Measurements from ENCODE around the gene DCP2. TPM values are rescaled to one million over a fixed set of nuclear protein-coding genes. Genes with fewer than 3 reads are reported as not detected.

Gene DCP2
- total RNA-seq, 4 donors from 2014 or later: 11.3 to 45.5 (median 23.0) TPM

- TF ChIP-seq POLR2A (IDR thresholded peaks at IDR 0.05) (no peak), POLR2AphosphoS5 (IDR thresholded peaks at IDR 0.05) (no peak)
- 95% methylated on average over 4 of the region's 4 CpGs for WGBS
- no peak for DNase-seq (ENCODE audit: low spot score in 2 of 2)
- H3K27me3 ChIP-seq: no peaks in the 10 kb centered on the region
- H3K4me1 ChIP-seq: peaks cover 28% of the 10 kb centered on the region
- no peak overlapping the region for H3K27ac ChIP-seq
- no peak overlapping the region for H3K4me3 ChIP-seq
- peaks cover 36% of the 10 kb centered on the region for H3K36me3 ChIP-seq
- H3K9me3 ChIP-seq: no peaks in the 10 kb centered on the region
Measured at GRCh38 chr5:113060408-113061025, 83.9 kb downstream of the DCP2 start.

DNA sequence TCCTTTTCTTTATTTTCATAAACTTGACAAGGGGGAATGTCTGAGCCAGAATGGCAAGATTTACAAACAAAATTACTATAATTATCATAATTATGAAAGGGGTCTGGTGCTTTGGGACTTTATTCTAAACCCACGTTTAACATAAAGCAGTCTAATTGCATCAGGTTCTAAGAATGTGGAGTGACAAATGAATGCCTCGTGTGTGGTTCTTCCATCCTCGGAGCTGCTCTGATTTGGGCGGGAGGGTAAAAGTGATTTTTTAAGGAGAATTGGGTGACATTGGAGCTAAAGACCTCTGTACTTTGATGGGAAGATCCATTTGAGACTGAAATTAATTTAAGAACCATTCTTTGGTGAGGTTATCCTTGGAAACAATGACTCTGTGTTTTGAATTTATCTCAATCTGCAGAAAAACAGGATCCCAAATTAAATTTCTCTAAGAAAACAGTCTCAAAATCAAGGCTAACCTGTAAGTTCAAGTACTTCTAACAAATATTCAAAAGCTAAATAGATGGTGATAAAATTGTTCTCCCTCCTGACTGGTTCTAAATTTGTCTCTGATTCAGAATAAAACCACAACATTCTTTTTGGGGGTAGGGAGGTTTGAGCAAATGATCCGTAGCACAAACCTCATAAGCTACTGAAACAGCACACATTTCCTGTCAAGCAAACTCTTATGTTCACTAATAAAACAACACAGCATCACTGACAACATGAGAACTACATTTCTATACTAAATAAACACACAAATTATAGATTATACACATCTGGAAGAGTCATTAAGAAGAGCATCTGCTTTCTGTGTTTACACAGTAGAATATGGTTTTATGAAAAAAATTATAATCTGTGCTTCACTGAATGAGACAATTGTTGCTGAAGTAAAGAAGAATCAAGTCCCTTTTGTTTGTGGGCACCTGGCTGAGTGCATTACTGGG lies 85.5 kb downstream of the DCP2 start:
- Histone ChIP-seq H3K4me3 (no peak overlapping the region), H3K9me3 (no peaks in the 10 kb centered on the region), H3K4me1 (peaks cover 25% of the 10 kb centered on the region), H3K27me3 (no peaks in the 10 kb centered on the region), H3K27ac (no peak overlapping the region), H3K36me3 (peaks cover 44% of the 10 kb centered on the region)
- TF ChIP-seq CTCF (IDR thresholded peaks at IDR 0.05) (no peak), POLR2A (IDR thresholded peaks at IDR 0.05) (no peak), EP300 (IDR thresholded peaks at IDR 0.05) (no peak), POLR2AphosphoS5 (IDR thresholded peaks at IDR 0.05) (no peak)
- WGBS: 78% methylated on average over 5 of the region's 5 CpGs
- no peak for DNase-seq (ENCODE audit: low spot score in 2 of 2)

GRCh38 chr5:113062869-113063508 lies 86.4 kb downstream of the DCP2 start:
- H3K27me3 ChIP-seq: no peaks in the 10 kb centered on the region
- DNase-seq (ENCODE audit: low spot score in 2 of 2): no peak
- peaks cover 51% of the 10 kb centered on the region for H3K36me3 ChIP-seq
- no peak overlapping the region for H3K4me3 ChIP-seq
- peaks cover 17% of the 10 kb centered on the region for H3K4me1 ChIP-seq
- WGBS: 82% methylated on average over 6 of the region's 6 CpGs
- H3K27ac ChIP-seq: no peak overlapping the region
- no peak for TF ChIP-seq CTCF (IDR thresholded peaks at IDR 0.05)
- TF ChIP-seq POLR2AphosphoS5 (IDR thresholded peaks at IDR 0.05): no peak
- TF ChIP-seq EP300 (IDR thresholded peaks at IDR 0.05): no peak
- TF ChIP-seq POLR2A (IDR thresholded peaks at IDR 0.05): no peak
- no peaks in the 10 kb centered on the region for H3K9me3 ChIP-seq

DNA sequence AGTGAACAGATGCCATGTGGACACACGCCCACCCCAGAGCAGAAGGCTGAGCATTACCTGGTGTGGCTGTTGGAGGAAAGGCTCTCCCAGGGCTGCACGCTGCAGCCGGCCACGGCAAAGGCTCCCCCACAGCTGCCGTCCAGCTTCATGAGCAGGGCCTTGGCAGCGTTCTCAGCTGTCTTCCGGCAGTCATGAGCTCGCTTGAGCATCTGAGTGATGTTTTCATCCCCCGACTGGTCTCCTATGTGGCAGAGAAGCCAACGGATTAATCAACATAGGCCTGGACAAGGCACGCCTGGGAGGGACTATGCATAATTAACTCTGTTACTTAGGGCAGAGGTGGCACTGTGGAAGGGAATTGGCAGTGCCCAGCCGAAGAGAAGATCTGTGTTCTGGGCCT lies 87.3 kb downstream of the DCP2 start:
- no peaks in the 10 kb centered on the region for H3K27me3 ChIP-seq
- peaks cover 10% of the 10 kb centered on the region for H3K4me1 ChIP-seq
- peaks cover 59% of the 10 kb centered on the region for H3K36me3 ChIP-seq
- WGBS: 85% methylated on average over 4 of the region's 12 CpGs
- no peak overlapping the region for H3K4me3 ChIP-seq
- no peak for DNase-seq (ENCODE audit: low spot score in 2 of 2)
- H3K9me3 ChIP-seq: no peaks in the 10 kb centered on the region
- no peak for TF ChIP-seq CTCF (IDR thresholded peaks at IDR 0.05)
- TF ChIP-seq EP300 (IDR thresholded peaks at IDR 0.05): no peak
- no peak for TF ChIP-seq POLR2AphosphoS5 (IDR thresholded peaks at IDR 0.05)
- no peak for TF ChIP-seq POLR2A (IDR thresholded peaks at IDR 0.05)
- no peak overlapping the region for H3K27ac ChIP-seq

DNA sequence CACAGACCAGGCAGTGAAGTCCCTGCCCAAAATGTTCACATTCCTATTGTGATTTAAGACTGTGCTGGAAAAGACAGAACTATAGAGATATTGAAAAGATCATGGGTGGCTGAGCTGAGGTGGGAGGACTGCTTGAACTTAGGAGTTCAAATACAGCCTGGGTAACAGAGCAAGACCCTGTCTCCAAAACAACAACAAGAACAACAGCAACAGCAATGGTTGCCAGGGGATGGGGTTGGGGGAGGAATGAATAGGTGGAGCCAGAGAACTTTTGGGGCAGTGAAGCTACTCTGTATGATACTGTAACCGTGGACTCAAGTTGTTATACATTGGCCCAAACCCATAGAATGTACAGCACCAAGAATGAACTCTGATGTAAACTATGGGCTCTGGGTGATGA lies 88.2 kb downstream of the DCP2 start:
- H3K27ac ChIP-seq: no peak overlapping the region
- H3K9me3 ChIP-seq: no peaks in the 10 kb centered on the region
- peaks cover 62% of the 10 kb centered on the region for H3K36me3 ChIP-seq
- TF ChIP-seq CTCF (IDR thresholded peaks at IDR 0.05) (no peak), POLR2A (IDR thresholded peaks at IDR 0.05) (no peak), POLR2AphosphoS5 (IDR thresholded peaks at IDR 0.05) (no peak), EP300 (IDR thresholded peaks at IDR 0.05) (no peak)
- H3K4me1 ChIP-seq: peaks cover 1% of the 10 kb centered on the region
- 100% methylated on average over 1 of the region's 1 CpG for WGBS
- DNase-seq (ENCODE audit: low spot score in 2 of 2): no peak
- H3K27me3 ChIP-seq: no peaks in the 10 kb centered on the region
- no peak overlapping the region for H3K4me3 ChIP-seq

Measured in suprapubic skin (tissue), 4 donors.